HepG2 (cell line): Measurements from ENCODE around the gene RCOR1. TPM values are rescaled to one million over a fixed set of nuclear protein-coding genes. Genes with fewer than 3 reads are reported as not detected.

Source experiments
- ATF4 ChIP-seq, 2 experiments: fragments of 450-650 bp in 1 of 2; sonication (generic) in 1 of 2; formaldehyde crosslinking; IDR thresholded peaks; 2 replicates each; pipeline versions ENCODE4 v1.5.0 to v1.8.0; 2020 to 2022; ENCODE audit warnings: mild to moderate bottlenecking in 1 of 2, missing genetic modification reagents in 1 of 2
- ATM ChIP-seq: fragments of 450-650 bp; IDR thresholded peaks from 2 replicates; pipeline ENCODE4 v1.7.1; 2017; ENCODE audit warnings: mild to moderate bottlenecking, borderline replicate concordance
- KAT7 ChIP-seq: IDR thresholded peaks from 2 replicates; pipeline ENCODE4 v1.6.1; 2018; ENCODE audit warnings: borderline replicate concordance, missing compliant biosample characterization
- KLF9 ChIP-seq: IDR thresholded peaks from 2 replicates; pipeline ENCODE4 v1.6.1; 2016; ENCODE audit warnings: low read depth
- MAZ ChIP-seq, 2 experiments: sonication (generic) in 1 of 2; formaldehyde crosslinking in 1 of 2; IDR thresholded peaks; 2 replicates each; pipeline versions ENCODE4 v1.5.0 to v1.6.1; 2012 to 2020; ENCODE audit warnings: low read depth in 2 of 2, mild to moderate bottlenecking in 2 of 2, borderline replicate concordance in 1 of 2, improper control_type of control experiment in 1 of 2, low read length in 1 of 2, missing genetic modification reagents in 1 of 2, moderate library complexity in 1 of 2
- MEF2D ChIP-seq: sonication (generic); formaldehyde crosslinking; IDR thresholded peaks from 2 replicates; pipeline ENCODE4 v1.5.1; 2020; ENCODE audit warnings: mild to moderate bottlenecking, missing genetic modification reagents
- NFYC ChIP-seq: IDR thresholded peaks from 2 replicates; pipeline ENCODE4 v1.6.1; 2016; ENCODE audit warnings: missing genetic modification reagents, missing compliant biosample characterization
- PPARG ChIP-seq: conservative IDR thresholded peaks from 2 replicates; pipeline ENCODE4 v1.6.1; 2016; ENCODE audit warnings: missing biosample characterization, missing genetic modification reagents
- TP53 ChIP-seq: sonication (generic); formaldehyde crosslinking; conservative IDR thresholded peaks from 2 replicates; pipeline ENCODE4 v1.4.0; 2020; ENCODE audit warnings: missing genetic modification reagents
- ZGPAT ChIP-seq: IDR thresholded peaks from 2 replicates; pipeline ENCODE4 v1.6.1; 2016; ENCODE audit warnings: mild to moderate bottlenecking
- ZNF138 ChIP-seq: sonication (generic); formaldehyde crosslinking; IDR thresholded peaks from 2 replicates; pipeline ENCODE4 v1.5.0; 2020; ENCODE audit warnings: mild to moderate bottlenecking, low read depth, missing genetic modification reagents
- ZNF850 ChIP-seq: sonication (generic); formaldehyde crosslinking; conservative IDR thresholded peaks from 2 replicates; pipeline ENCODE4 v1.9.0; 2021; ENCODE audit warnings: mild to moderate bottlenecking, missing genetic modification reagents
- polyA plus RNA-seq, 8 experiments: library from polyadenylated mRNA; depleted of rRNA in 3 of 8; stranded (reverse) in 7 of 8; unstranded in 1 of 8; fragments of >200 nt; fragmentation: Illumina TruSeq in 4 of 8; extraction: Trizol in 4 of 8; gene quantifications; 2 replicates each; pipeline versions ENCODE4 v1.2.1 to v1.2.3, GENCODE V29; 2011 to 2016; ENCODE audit warnings: low read depth in 4 of 8, missing spikeins in 1 of 8, mixed read lengths in 1 of 8; ENCODE audit not compliant: insufficient read depth in 1 of 8
- total RNA-seq, 5 experiments: library from RNA; depleted of rRNA; stranded (reverse); fragments of >200 nt; fragmentation: Illumina TruSeq; extraction: Trizol; gene quantifications; 2 replicates each; pipeline ENCODE4 v1.2.3, GENCODE V29; 2016; ENCODE audit warnings: low read depth in 1 of 5
- TF ChIP-seq, protein P1 (sequence below): sonication (generic); formaldehyde crosslinking; IDR thresholded peaks from 2 replicates; pipeline ENCODE4 v1.5.1; 2020; ENCODE audit warnings: mild to moderate bottlenecking, missing genetic modification reagents, moderate library complexity
- TF ChIP-seq, protein P2 (sequence below): IDR thresholded peaks from 2 replicates; pipeline ENCODE4 v1.6.1; 2016; ENCODE audit warnings: missing compliant biosample characterization, missing genetic modification reagents, borderline replicate concordance
- TF ChIP-seq, protein P3 (sequence below): sonication (generic); formaldehyde crosslinking; IDR thresholded peaks from 2 replicates; pipeline ENCODE4 v1.5.1; 2020; ENCODE audit warnings: mild to moderate bottlenecking, missing genetic modification reagents, moderate library complexity
- TF ChIP-seq, protein P4 (sequence below): fragments of 450-650 bp; IDR thresholded peaks from 2 replicates; pipeline ENCODE4 v1.6.1; 2017; ENCODE audit warnings: mild to moderate bottlenecking

Gene RCOR1
- total and polyA plus RNA-seq, 2 of the 13 experiments (the other 11 are each of a cell fraction or from before 2014, with no cell fraction given), result 10.2 to 11.1 TPM

GRCh38 chr14:102575160-102575845, 17.1 kb upstream of the RCOR1 start (continued):
- TF ChIP-seq, protein P1, sequence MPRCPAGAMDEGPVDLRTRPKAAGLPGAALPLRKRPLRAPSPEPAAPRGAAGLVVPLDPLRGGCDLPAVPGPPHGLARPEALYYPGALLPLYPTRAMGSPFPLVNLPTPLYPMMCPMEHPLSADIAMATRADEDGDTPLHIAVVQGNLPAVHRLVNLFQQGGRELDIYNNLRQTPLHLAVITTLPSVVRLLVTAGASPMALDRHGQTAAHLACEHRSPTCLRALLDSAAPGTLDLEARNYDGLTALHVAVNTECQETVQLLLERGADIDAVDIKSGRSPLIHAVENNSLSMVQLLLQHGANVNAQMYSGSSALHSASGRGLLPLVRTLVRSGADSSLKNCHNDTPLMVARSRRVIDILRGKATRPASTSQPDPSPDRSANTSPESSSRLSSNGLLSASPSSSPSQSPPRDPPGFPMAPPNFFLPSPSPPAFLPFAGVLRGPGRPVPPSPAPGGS, result 0 out of 2 replicates have a peak, but pooled peaks have one; percentile 5
- TF ChIP-seq MAZ (IDR thresholded peaks at IDR 0.05; ENCODE audit: borderline replicate concordance, low read depth, low read length), result no peak
- no peak for TF ChIP-seq MAZ (CRISPR knock-in tag; IDR thresholded peaks at IDR 0.05; ENCODE audit: low read depth)
- TF ChIP-seq KLF9 (CRISPR knock-in tag), result no peak
- TF ChIP-seq KAT7 (CRISPR knock-in tag), result no peak
- TF ChIP-seq, protein P2, sequence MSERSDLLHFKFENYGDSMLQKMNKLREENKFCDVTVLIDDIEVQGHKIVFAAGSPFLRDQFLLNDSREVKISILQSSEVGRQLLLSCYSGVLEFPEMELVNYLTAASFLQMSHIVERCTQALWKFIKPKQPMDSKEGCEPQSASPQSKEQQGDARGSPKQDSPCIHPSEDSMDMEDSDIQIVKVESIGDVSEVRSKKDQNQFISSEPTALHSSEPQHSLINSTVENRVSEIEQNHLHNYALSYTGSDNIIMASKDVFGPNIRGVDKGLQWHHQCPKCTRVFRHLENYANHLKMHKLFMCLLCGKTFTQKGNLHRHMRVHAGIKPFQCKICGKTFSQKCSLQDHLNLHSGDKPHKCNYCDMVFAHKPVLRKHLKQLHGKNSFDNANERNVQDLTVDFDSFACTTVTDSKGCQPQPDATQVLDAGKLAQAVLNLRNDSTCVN (CRISPR knock-in tag), result peak; percentile 1; the same call in 1 of the 2 replicates
- no peak for TF ChIP-seq NFYC
- TF ChIP-seq ZNF850, result no peak
- TF ChIP-seq ATM, result no peak
- TF ChIP-seq TP53 (CRISPR knock-in tag), result no peak
- no peak for TF ChIP-seq PPARG (CRISPR knock-in tag)
- no peak for TF ChIP-seq ZNF138 (CRISPR knock-in tag)
- TF ChIP-seq ATF4 (CRISPR knock-in tag; IDR thresholded peaks at IDR 0.05), result 0 out of 4 replicates have a peak, but pooled peaks of 1 of the 2 experiments have one; percentile 30
- TF ChIP-seq, protein P3, sequence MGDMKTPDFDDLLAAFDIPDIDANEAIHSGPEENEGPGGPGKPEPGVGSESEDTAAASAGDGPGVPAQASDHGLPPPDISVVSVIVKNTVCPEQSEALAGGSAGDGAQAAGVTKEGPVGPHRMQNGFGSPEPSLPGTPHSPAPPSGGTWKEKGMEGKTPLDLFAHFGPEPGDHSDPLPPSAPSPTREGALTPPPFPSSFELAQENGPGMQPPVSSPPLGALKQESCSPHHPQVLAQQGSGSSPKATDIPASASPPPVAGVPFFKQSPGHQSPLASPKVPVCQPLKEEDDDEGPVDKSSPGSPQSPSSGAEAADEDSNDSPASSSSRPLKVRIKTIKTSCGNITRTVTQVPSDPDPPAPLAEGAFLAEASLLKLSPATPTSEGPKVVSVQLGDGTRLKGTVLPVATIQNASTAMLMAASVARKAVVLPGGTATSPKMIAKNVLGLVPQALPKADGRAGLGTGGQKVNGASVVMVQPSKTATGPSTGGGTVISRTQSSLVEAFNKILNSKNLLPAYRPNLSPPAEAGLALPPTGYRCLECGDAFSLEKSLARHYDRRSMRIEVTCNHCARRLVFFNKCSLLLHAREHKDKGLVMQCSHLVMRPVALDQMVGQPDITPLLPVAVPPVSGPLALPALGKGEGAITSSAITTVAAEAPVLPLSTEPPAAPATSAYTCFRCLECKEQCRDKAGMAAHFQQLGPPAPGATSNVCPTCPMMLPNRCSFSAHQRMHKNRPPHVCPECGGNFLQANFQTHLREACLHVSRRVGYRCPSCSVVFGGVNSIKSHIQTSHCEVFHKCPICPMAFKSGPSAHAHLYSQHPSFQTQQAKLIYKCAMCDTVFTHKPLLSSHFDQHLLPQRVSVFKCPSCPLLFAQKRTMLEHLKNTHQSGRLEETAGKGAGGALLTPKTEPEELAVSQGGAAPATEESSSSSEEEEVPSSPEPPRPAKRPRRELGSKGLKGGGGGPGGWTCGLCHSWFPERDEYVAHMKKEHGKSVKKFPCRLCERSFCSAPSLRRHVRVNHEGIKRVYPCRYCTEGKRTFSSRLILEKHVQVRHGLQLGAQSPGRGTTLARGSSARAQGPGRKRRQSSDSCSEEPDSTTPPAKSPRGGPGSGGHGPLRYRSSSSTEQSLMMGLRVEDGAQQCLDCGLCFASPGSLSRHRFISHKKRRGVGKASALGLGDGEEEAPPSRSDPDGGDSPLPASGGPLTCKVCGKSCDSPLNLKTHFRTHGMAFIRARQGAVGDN, result peak; percentile 49
- TF ChIP-seq MEF2D, result no peak
- TF ChIP-seq ZGPAT (CRISPR knock-in tag), result no peak
- TF ChIP-seq, protein P4, sequence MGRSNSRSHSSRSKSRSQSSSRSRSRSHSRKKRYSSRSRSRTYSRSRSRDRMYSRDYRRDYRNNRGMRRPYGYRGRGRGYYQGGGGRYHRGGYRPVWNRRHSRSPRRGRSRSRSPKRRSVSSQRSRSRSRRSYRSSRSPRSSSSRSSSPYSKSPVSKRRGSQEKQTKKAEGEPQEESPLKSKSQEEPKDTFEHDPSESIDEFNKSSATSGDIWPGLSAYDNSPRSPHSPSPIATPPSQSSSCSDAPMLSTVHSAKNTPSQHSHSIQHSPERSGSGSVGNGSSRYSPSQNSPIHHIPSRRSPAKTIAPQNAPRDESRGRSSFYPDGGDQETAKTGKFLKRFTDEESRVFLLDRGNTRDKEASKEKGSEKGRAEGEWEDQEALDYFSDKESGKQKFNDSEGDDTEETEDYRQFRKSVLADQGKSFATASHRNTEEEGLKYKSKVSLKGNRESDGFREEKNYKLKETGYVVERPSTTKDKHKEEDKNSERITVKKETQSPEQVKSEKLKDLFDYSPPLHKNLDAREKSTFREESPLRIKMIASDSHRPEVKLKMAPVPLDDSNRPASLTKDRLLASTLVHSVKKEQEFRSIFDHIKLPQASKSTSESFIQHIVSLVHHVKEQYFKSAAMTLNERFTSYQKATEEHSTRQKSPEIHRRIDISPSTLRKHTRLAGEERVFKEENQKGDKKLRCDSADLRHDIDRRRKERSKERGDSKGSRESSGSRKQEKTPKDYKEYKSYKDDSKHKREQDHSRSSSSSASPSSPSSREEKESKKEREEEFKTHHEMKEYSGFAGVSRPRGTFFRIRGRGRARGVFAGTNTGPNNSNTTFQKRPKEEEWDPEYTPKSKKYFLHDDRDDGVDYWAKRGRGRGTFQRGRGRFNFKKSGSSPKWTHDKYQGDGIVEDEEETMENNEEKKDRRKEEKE, result no peak
